ENCODE measurements around the gene EPS15.
"Not testable (repeated sequence)": the region's sequence is repeated elsewhere in the genome, so short reads cannot be mapped to it uniquely, and the experiment has no call there.

The EPS15 gene

GRCh38 chr1:51514733-51515132, 4.3 kb downstream of the EPS15 start:
- no peak for DNase-seq

DNA sequence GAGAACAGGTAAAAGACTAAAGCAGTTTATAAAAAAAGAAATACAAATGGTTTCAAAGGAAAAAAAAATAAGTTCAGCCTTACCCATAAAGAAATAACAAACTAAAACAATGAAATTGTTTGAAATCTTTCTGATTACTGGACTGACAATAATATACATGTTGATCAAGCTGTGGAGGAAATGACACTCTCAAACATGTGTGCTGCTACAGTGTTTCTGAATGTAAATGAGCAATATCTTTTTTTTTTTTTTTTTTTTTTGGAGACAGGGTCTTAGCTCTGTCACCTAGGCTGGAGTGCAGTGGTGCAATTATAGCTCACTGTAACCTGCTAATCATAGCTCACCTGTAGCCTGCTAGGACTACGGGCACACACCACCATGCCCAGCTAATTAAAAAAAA, 6.5 kb downstream of the EPS15 start:
- no peak for DNase-seq

GRCh38 chr1:51512120-51512519, 6.9 kb downstream of the EPS15 start:
- DNase-seq, result no peak

DNA sequence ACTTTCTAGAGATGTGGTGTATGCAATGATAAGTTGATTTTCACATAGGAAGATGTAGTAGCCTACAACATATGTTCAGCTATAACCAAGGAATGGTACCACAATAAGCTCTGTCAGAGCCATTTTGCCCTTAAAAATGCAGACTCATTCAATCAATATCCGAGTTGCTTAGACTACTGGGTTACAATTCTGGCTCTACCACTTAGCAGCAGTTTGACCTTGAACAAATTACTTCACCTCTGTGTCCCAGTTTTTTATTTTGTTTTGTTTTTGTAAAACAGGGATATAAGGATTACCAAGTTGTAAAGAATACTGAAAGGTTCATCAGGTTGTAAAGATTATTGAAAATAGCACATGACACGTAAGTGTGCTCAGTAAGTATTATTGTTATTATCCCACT, 9.3 kb downstream of the EPS15 start:
- no peak for DNase-seq

DNA sequence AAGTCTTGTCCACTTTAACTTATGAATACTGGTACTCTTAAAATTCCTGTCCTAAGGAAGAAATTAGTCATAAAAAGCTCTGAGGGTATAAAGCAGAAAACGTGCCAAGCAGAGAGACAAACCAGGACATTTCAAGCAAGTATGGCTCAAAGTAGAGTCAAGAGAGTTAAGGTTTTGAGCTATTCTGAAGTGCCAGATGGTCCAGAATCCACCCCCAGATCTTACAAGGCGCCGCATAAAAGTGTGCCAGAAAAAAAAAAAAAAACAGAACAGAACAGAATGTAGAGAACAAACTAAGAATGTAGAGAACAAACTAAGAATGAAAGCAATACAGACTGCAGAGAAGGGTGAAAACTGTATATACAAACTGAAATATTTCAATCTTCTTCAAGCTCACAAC, 12.5 kb downstream of the EPS15 start:
- peak; percentile 83 for DNase-seq

DNA sequence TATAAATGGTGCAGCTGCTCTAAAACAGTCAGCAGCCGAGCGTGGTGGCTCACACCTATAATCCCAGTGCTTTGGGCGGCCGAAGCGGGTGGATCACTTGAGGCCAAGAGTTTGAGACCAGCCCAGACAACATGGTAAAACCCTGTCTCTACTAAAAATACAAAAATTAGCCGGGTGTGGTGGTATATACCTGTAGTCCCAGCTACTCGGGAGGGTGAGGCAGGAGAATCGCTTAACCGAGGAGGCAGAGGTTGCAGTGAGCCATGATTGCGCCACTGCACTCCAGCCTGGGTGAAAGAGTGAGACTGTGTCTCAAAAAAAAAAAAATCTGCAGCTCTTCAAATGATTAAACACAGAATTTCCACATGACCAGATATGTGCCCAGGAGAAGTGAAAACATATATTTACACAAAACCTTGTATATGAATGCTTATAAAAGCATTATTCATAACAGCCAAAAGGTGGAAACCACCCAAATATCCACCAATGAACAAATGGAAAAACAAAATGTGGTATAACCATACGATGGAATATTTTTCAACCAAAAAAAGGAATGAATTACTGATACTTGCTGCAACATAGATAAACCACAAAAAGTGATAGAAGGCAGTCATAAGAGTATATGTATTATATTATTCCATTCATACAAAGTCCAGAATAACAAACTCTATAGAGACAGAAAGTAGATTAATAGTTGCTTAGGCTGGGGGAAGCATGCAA, 14.1 kb downstream of the EPS15 start:
- no peak for DNase-seq

DNA sequence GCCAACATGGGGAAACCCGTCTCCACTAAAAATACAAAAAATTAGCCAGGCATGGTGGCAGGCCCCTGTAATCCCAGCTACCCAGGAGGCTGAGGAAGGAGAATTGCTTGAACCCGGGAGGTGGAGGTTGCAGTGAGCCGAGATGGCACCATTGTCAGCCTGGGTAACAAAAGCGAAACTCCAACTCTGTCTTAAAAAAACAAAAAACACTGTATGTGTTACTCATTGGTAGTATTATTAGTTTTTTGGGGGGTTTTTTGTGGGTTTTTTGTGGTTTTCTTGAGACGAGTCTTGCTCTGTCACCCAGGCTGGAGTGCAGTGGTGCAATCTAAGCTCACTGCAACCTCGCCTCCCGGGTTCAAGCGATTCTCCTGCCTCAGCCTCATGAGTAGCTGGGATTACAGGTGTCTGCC, 17.8 kb downstream of the EPS15 start:
- not testable (repeated sequence) for DNase-seq

DNA sequence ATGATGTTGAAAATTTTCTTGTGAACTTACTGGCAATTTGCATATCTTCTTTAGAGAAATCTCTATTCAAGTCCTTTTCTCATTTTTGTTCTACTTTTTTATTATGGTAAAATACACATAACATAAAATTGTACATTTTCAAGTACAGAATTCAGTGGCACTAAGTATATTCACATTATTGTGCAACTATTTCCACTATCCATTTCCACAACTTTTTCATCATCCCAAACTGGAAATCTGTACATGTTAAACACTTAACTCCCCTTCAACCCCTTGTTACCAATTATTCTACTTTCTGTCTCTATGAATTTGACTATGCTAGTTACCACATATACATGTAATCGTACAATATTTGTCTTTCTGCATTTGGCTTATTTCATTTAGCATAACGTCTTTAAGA, 19.4 kb downstream of the EPS15 start:
- DNase-seq, result no peak

- no peak for DNase-seq
Observed at GRCh38 chr1:51498924-51499323, 20.1 kb downstream of the EPS15 start.

GRCh38 chr1:51497340-51497739, 21.7 kb downstream of the EPS15 start:
- DNase-seq, result no peak

GRCh38 chr1:51494138-51494830, 24.8 kb downstream of the EPS15 start:
- no peak for DNase-seq

DNA sequence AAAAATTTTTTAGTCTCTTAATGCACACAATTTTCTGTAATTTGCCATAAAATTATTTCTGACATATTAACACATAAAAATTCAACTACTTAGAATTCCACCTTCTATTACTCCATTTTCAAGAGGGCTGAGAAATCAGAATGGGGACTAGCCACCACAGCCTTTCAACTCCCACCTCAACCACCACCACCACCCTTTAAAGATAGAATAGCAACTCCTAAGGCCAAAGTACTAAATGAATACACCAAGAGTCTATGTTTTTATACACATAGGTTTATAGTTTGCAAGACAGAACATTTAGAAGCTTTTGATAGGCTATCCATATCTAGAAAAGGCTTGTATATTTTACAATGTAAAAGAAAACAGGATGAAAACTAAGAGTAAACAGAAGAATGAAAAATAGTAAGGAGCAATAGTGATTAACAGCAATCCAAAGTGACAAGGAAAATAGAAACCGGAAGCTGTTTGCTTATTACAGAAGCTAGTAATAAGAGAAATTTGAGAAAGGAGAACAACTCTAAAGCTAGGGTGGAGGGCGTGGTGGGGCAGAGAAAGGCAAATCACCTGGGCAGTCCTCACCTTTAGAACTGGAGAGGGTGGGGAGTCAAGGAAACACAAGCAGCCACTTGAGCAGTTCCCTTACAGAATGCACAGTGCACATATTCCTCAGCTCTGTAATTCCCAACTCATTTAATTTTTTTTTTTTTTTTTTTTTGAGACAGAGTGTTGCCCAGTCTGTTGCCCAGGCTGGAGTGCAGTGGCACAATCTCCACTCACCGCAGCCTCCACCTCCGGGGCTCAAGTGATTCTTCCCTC, 27.7 kb downstream of the EPS15 start:
- DNase-seq, result no peak

- DNase-seq, result no peak
Observed at GRCh38 chr1:51489472-51489871, 29.6 kb downstream of the EPS15 start.

DNA sequence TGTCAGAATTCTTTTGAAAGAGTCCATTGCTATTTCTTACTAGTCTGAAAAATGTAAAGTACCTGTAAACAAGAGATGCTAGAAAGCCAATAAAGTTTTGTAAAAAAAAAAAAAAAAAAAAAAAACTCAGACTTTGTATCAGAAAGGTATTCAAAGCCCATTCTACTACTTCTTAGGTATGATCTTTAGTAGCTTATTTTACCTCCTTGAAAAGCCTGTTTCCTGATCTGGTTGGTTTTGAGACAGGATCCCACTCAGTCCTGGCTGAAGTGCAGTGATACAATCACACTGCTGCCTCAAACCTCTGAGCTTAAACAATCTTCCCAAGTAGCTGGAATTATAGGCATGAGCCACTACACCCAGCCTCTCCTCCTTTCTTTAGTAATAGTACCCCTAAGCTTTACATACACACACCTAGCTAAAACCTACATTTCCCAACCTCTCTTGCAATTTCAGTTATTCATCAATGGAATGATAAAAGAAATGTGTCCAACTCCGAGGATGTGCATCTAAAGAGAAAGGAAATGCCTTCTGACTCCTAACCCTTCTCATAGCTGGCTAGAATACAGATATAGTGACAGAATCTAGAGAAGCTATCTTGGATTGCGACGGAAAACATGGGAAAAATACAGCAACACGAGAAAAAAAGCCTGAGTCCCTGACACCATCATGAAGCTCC, 30.6 kb downstream of the EPS15 start:
- DNase-seq, result peak; percentile 4

DNA sequence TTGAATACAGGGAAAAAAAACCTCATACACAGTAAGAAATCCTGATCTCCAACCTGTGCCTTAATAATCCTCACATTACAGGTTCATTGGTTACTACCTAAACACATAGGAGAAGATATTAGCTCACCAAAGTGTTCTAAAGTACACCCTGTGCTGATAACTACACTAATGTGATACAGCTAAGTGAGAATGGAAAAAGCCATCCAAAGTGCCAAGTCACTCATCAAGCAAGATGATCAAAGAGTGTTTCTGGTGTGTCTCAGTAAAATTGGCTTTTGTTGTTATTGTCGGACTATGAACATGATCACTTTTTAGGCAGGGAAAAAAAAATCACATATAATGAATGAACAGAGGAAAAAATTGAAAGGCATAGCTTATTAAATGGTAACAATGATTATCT, 31.4 kb downstream of the EPS15 start:
- DNase-seq, result no peak

- DNase-seq, result peak; percentile 28
Observed at GRCh38 chr1:51484591-51484990, 34.5 kb downstream of the EPS15 start.

GRCh38 chr1:51482881-51483280, 36.2 kb downstream of the EPS15 start:
- peak; percentile 38 for DNase-seq

GRCh38 chr1:51474832-51475620, 44.0 kb downstream of the EPS15 start:
- not testable (repeated sequence) for DNase-seq

DNA sequence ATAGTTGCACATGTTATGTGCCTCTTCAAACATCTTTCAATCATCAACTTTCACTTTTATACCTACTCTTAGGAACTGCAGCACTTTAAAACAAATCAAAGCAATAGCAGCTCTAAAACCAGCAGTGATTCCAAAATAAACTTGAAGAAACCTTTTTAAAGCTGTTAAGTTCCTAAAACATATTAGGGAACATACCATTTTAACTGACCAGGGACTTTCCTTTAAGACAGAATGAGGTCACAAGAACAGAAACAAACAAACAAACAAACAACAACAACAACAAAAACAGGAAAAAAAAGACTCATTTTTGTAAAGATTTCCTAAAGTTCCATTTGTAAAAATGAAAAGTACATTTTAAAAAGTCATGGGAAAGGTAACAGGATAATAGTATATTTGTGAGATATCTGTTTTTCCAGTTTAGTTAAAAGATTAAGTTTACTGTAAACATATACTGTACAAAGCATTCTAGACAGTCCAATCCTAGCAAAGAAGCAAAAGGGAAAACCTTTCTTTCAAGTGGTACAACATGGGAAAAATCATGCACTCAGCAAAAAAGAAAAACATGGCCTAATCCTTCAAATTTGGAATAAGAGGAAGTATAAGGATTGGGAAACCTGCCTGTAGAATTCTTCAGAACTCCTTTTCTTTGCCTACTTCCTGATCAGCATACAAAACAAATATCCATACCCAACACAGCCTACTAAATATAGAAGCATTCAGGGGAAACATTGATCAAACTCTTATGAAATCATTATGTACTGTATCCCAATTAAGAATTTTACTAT, 45.5 kb downstream of the EPS15 start:
- no peak for DNase-seq

GRCh38 chr1:51472359-51472758, 46.7 kb downstream of the EPS15 start:
- DNase-seq, result peak; percentile 3

DNA sequence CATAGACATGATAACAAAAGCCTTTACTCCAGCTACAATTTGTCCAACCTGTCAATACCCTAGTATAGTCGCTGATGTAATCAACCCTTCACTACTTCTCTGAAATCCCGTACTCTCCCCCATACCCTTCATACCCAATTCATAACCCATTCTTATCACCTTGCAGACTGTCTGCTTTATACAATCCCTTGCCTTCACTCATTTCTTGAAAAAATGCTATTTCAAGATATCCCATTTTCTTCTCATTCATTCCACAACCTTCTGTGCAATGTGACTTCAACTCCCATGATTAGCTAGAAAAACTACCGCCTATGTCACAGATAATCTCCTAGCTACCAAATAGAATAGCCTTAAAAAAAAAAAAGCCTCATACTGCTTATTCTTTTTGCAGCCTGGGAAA, 49.5 kb downstream of the EPS15 start:
- peak; percentile 3 for DNase-seq

- DNase-seq, result no peak
Observed at GRCh38 chr1:51464828-51465227, 54.2 kb downstream of the EPS15 start.
